IPS-20b (cell line): Measurements from ENCODE around the gene VSTM5.

Experiments
- H3K27ac ChIP-seq: one replicate; pipeline ENCODE4 v1.5.1; 2013; ENCODE audit warnings: low read length
- H3K27me3 ChIP-seq: 2 replicates; pipeline ENCODE4 v1.6.1; 2013; ENCODE audit warnings: mild to moderate bottlenecking, low read length, inconsistent platforms; ENCODE audit not compliant: insufficient read depth
- H3K36me3 ChIP-seq: 2 replicates; pipeline ENCODE4 v1.6.1; 2013; ENCODE audit warnings: low read depth, mild to moderate bottlenecking, inconsistent platforms, low read length, moderate library complexity; ENCODE audit not compliant: insufficient read depth
- H3K4me1 ChIP-seq: 2 replicates; pipeline ENCODE4 v1.6.1; 2013; ENCODE audit warnings: mild to moderate bottlenecking, control low read depth, inconsistent platforms, low read length, moderate library complexity; ENCODE audit not compliant: insufficient read depth
- H3K4me3 ChIP-seq: 2 replicates; pipeline ENCODE4 v1.5.1; 2013; ENCODE audit warnings: mild to moderate bottlenecking, low read length, inconsistent platforms
- H3K9ac ChIP-seq: 2 replicates; pipeline ENCODE4 v1.6.1; 2013; ENCODE audit warnings: low read depth, mild to moderate bottlenecking, inconsistent platforms, low read length, moderate library complexity
- H3K9me3 ChIP-seq: 2 replicates; pipeline ENCODE4 v1.6.1; 2013; ENCODE audit warnings: mild to moderate bottlenecking, low read depth, low read length, inconsistent platforms; ENCODE audit not compliant: insufficient read depth

VSTM5 gene

GRCh38 chr11:93841446-93841845 lies 9.0 kb downstream of the VSTM5 start:
- no peaks in the 10 kb centered on the region for H3K9me3 ChIP-seq
- no peaks in the 10 kb centered on the region for H3K36me3 ChIP-seq
- no peaks in the 10 kb centered on the region for H3K27me3 ChIP-seq
- no peaks in the 10 kb centered on the region for H3K4me1 ChIP-seq
- no peak overlapping the region for H3K27ac ChIP-seq
- H3K9ac ChIP-seq, result no peak overlapping the region
- H3K4me3 ChIP-seq, result no peak overlapping the region

GRCh38 chr11:93840981-93841380 lies 9.4 kb downstream of the VSTM5 start:
- Histone ChIP-seq H3K4me3 (no peak overlapping the region), H3K27me3 (no peaks in the 10 kb centered on the region), H3K36me3 (no peaks in the 10 kb centered on the region), H3K27ac (no peak overlapping the region), H3K4me1 (no peaks in the 10 kb centered on the region), H3K9ac (no peak overlapping the region), H3K9me3 (no peaks in the 10 kb centered on the region)

- no peak overlapping the region for H3K9ac ChIP-seq
- H3K27ac ChIP-seq, result no peak overlapping the region
- H3K4me1 ChIP-seq, result no peaks in the 10 kb centered on the region
- no peaks in the 10 kb centered on the region for H3K36me3 ChIP-seq
- no peaks in the 10 kb centered on the region for H3K9me3 ChIP-seq
- no peaks in the 10 kb centered on the region for H3K27me3 ChIP-seq
- H3K4me3 ChIP-seq, result no peak overlapping the region
These were observed 10.2 kb downstream of the VSTM5 start for GRCh38 chr11:93840180-93840579.

- H3K4me3 ChIP-seq, result no peak overlapping the region
- no peaks in the 10 kb centered on the region for H3K27me3 ChIP-seq
- H3K9me3 ChIP-seq, result no peaks in the 10 kb centered on the region
- H3K27ac ChIP-seq, result no peak overlapping the region
- no peaks in the 10 kb centered on the region for H3K36me3 ChIP-seq
- no peak overlapping the region for H3K9ac ChIP-seq
- H3K4me1 ChIP-seq, result no peaks in the 10 kb centered on the region
These were observed 11.5 kb downstream of the VSTM5 start for GRCh38 chr11:93838967-93839366.

GRCh38 chr11:93832780-93833179 lies 17.6 kb downstream of the VSTM5 start:
- Histone ChIP-seq H3K4me1 (no peaks in the 10 kb centered on the region), H3K9me3 (no peaks in the 10 kb centered on the region), H3K27ac (no peak overlapping the region), H3K27me3 (no peaks in the 10 kb centered on the region), H3K36me3 (no peaks in the 10 kb centered on the region), H3K9ac (no peak overlapping the region), H3K4me3 (no peak overlapping the region)

GRCh38 chr11:93831343-93832127 lies 18.9 kb downstream of the VSTM5 start:
- no peak overlapping the region for H3K27ac ChIP-seq
- no peak overlapping the region for H3K9ac ChIP-seq

GRCh38 chr11:93829598-93829997 lies 20.8 kb downstream of the VSTM5 start:
- no peaks in the 10 kb centered on the region for H3K36me3 ChIP-seq
- H3K9me3 ChIP-seq, result no peaks in the 10 kb centered on the region
- H3K27me3 ChIP-seq, result no peaks in the 10 kb centered on the region
- H3K9ac ChIP-seq, result no peak overlapping the region
- H3K4me1 ChIP-seq, result no peaks in the 10 kb centered on the region
- no peak overlapping the region for H3K27ac ChIP-seq
- no peak overlapping the region for H3K4me3 ChIP-seq

More at GRCh38 chr11:93831343-93832127, 18.9 kb downstream of the VSTM5 start:
- no peaks in the 10 kb centered on the region for H3K4me1 ChIP-seq
- no peaks in the 10 kb centered on the region for H3K27me3 ChIP-seq
- H3K36me3 ChIP-seq, result no peaks in the 10 kb centered on the region
- no peak overlapping the region for H3K4me3 ChIP-seq
- H3K9me3 ChIP-seq, result no peaks in the 10 kb centered on the region

GRCh38 chr11:93827363-93827762 lies 23.1 kb downstream of the VSTM5 start:
- Histone ChIP-seq H3K9me3 (no peaks in the 10 kb centered on the region), H3K9ac (no peak overlapping the region), H3K36me3 (no peaks in the 10 kb centered on the region), H3K27me3 (no peaks in the 10 kb centered on the region), H3K4me3 (no peak overlapping the region), H3K27ac (no peak overlapping the region), H3K4me1 (no peaks in the 10 kb centered on the region)

GRCh38 chr11:93823210-93823609 lies 27.2 kb downstream of the VSTM5 start:
- H3K4me3 ChIP-seq, result no peak overlapping the region
- H3K27ac ChIP-seq, result no peak overlapping the region
- no peaks in the 10 kb centered on the region for H3K27me3 ChIP-seq
- H3K9me3 ChIP-seq, result no peaks in the 10 kb centered on the region
- no peak overlapping the region for H3K9ac ChIP-seq
- H3K4me1 ChIP-seq, result peaks cover 9% of the 10 kb centered on the region
- H3K36me3 ChIP-seq, result no peaks in the 10 kb centered on the region

- no peak overlapping the region for H3K4me3 ChIP-seq
- H3K9me3 ChIP-seq, result no peaks in the 10 kb centered on the region
- no peaks in the 10 kb centered on the region for H3K27me3 ChIP-seq
- peaks cover 9% of the 10 kb centered on the region for H3K4me1 ChIP-seq
- H3K36me3 ChIP-seq, result no peaks in the 10 kb centered on the region
- no peak overlapping the region for H3K27ac ChIP-seq
- H3K9ac ChIP-seq, result no peak overlapping the region
These were observed 28.1 kb downstream of the VSTM5 start for GRCh38 chr11:93822359-93822758.

- Histone ChIP-seq H3K9me3 (no peaks in the 10 kb centered on the region), H3K4me3 (no peak overlapping the region), H3K27me3 (no peaks in the 10 kb centered on the region), H3K9ac (no peak overlapping the region), H3K27ac (no peak overlapping the region), H3K36me3 (no peaks in the 10 kb centered on the region), H3K4me1 (peaks cover 9% of the 10 kb centered on the region)
These were observed 28.8 kb downstream of the VSTM5 start for GRCh38 chr11:93821617-93822016.

GRCh38 chr11:93820847-93821246 lies 29.6 kb downstream of the VSTM5 start:
- Histone ChIP-seq H3K36me3 (peaks cover 2% of the 10 kb centered on the region; the same call in 1 of the 2 replicates), H3K27me3 (no peaks in the 10 kb centered on the region), H3K4me3 (no peak overlapping the region), H3K9ac (no peak overlapping the region), H3K27ac (no peak overlapping the region), H3K4me1 (peaks cover 9% of the 10 kb centered on the region), H3K9me3 (no peaks in the 10 kb centered on the region)
